Activated CD8-positive, alpha-beta memory T cell treated with anti-CD3 and anti-CD28 coated beads for 48 hours (primary cell): ENCODE data around the gene GAA.

Source experiments
- DNase-seq, 3 experiments: peaks; one replicate each; pipeline ENCODE4 v3.0.0-alpha.2; 2020; ENCODE audit warnings: low read depth in 2 of 3, low spot score in 2 of 3

Gene GAA

GRCh38 chr17:80102664-80103448, 1.5 kb downstream of the GAA start:
- DNase-seq = no peak

GRCh38 chr17:80103449-80104085, 2.2 kb downstream of the GAA start:
- DNase-seq = no peak

- DNase-seq = no peak
Measured at GRCh38 chr17:80104321-80104955, 3.1 kb downstream of the GAA start.

GRCh38 chr17:80104956-80105375, 3.6 kb downstream of the GAA start:
- DNase-seq = no peak

- no peak for DNase-seq
Measured at GRCh38 chr17:80105762-80106161, 4.4 kb downstream of the GAA start.

- no peak for DNase-seq
Measured at GRCh38 chr17:80106176-80106575, 4.8 kb downstream of the GAA start.

GRCh38 chr17:80106751-80107150, 5.4 kb downstream of the GAA start:
- no peak for DNase-seq

- DNase-seq = no peak
Measured at GRCh38 chr17:80107231-80108021, 6.0 kb downstream of the GAA start.

- no peak for DNase-seq
Measured at GRCh38 chr17:80108036-80108971, 6.9 kb downstream of the GAA start.

GRCh38 chr17:80109066-80109660, 7.8 kb downstream of the GAA start:
- no peak for DNase-seq

- no peak for DNase-seq
Measured at GRCh38 chr17:80109713-80110446, 8.5 kb downstream of the GAA start.

GRCh38 chr17:80110447-80110812, 9.0 kb downstream of the GAA start:
- no peak for DNase-seq

GRCh38 chr17:80110927-80111701, 9.7 kb downstream of the GAA start:
- DNase-seq = no peak

- DNase-seq = no peak
Measured at GRCh38 chr17:80111702-80112470, 10.5 kb downstream of the GAA start.

- no peak for DNase-seq
Measured at GRCh38 chr17:80112471-80113032, 11.2 kb downstream of the GAA start.

- DNase-seq = no peak
Measured at GRCh38 chr17:80113033-80113484, 11.7 kb downstream of the GAA start.

GRCh38 chr17:80114758-80115157, 13.4 kb downstream of the GAA start:
- no peak for DNase-seq
